Activated CD4-positive, alpha-beta memory T cell treated with anti-CD3 and anti-CD28 coated beads, Interleukin-2, amount 10 ng/mL, durations not matched to agents 7 days and 5 days (primary cell): Measurements from ENCODE around the gene ADI1. TPM values are rescaled to one million over a fixed set of nuclear protein-coding genes. Genes with fewer than 3 reads are reported as not detected.
A peak's percentile ranks its signal among the peaks of the same experiment; 100 is the strongest.
"Not testable (repeated sequence)": the region's sequence is repeated elsewhere in the genome, so short reads cannot be mapped to it uniquely, and the experiment has no call there.

Source experiments
- CTCF ChIA-PET: fragments of 350-600 bp; sonication (Branson Sonifier 250); formaldehyde crosslinking; loops from one replicate; lab custom pipeline; 2021; ENCODE audit warnings: antibody characterized with exemption, inconsistent platforms; lab: Charles Lee
- POLR2A ChIA-PET: fragments of 350-600 bp; sonication (Branson Sonifier 250); formaldehyde crosslinking; loops from one replicate; lab custom pipeline; 2021; ENCODE audit warnings: antibody characterized with exemption; lab: Charles Lee
- DNase-seq: peaks from one replicate; pipeline ENCODE4 v3.0.0-alpha.2; 2020
- H3K27ac Mint-ChIP-seq: one replicate; pipeline ENCODE4 v1.8.0; 2021; ENCODE audit warnings: mild to moderate bottlenecking, mixed read lengths
- H3K27me3 Mint-ChIP-seq: one replicate; pipeline ENCODE4 v1.8.0; 2021; ENCODE audit warnings: mixed read lengths
- H3K36me3 Mint-ChIP-seq: one replicate; pipeline ENCODE4 v1.8.0; 2021; ENCODE audit warnings: low read depth, mixed read lengths
- H3K4me1 Mint-ChIP-seq: one replicate; pipeline ENCODE4 v1.8.0; 2021; ENCODE audit warnings: mixed read lengths
- H3K4me3 Mint-ChIP-seq: one replicate; pipeline ENCODE4 v1.8.0; 2021; ENCODE audit warnings: mild to moderate bottlenecking, mixed read lengths
- H3K9me3 Mint-ChIP-seq: one replicate; pipeline ENCODE4 v1.8.0; 2021; ENCODE audit warnings: mixed read lengths
- total RNA-seq, 2 experiments: library from RNA; stranded (reverse); gene quantifications; one replicate each; pipeline ENCODE4 v1.2.3, GENCODE V29; 2021

The ADI1 gene
- total RNA-seq, 2 experiments from 2014 or later = 28.5 to 34.1 TPM

- Mint-ChIP-seq H3K36me3 (no peaks in the 10 kb centered on the region), H3K4me3 (no peak overlapping the region), H3K9me3 (no peaks in the 10 kb centered on the region), H3K27ac (no peak overlapping the region), H3K27me3 (no peaks in the 10 kb centered on the region), H3K4me1 (peaks cover 25% of the 10 kb centered on the region)
- ChIA-PET POLR2A (interaction anchor here (1.2 kb wide), 1 partner anchor 16 kb away, joined by 3 read pairs; no protein-coding TSS in a partner anchor), CTCF (no interaction called here)
- no peak for DNase-seq
These were observed 3.7 kb upstream of the ADI1 start for GRCh38 chr2:3522961-3523421.

- Mint-ChIP-seq H3K27me3 (no peaks in the 10 kb centered on the region), H3K9me3 (no peaks in the 10 kb centered on the region), H3K4me1 (peaks cover 32% of the 10 kb centered on the region), H3K27ac (peak overlapping the region; percentile 75), H3K36me3 (peaks cover 8% of the 10 kb centered on the region), H3K4me3 (peak overlapping the region; percentile 80)
- POLR2A ChIA-PET = interaction anchor here (2.4 to 4.2 kb wide), 2 partner anchors 38 to 143 kb away, joined by 10 to 63 read pairs; partner anchors contain the start of genes EIPR1 and RNASEH1
- DNase-seq = no peak
- CTCF ChIA-PET = interaction anchor here (0.8 to 1.4 kb wide), 3 partner anchors 16 to 54 kb away, joined by 3 to 4 read pairs (median 3); partner anchors contain the start of gene RPS7
These were observed 1.3 kb upstream of the ADI1 start for GRCh38 chr2:3520591-3520990.

GRCh38 chr2:3518496-3519254 is 656 bp downstream of the ADI1 start:
- H3K36me3 Mint-ChIP-seq = peaks cover 23% of the 10 kb centered on the region
- H3K27me3 Mint-ChIP-seq = no peaks in the 10 kb centered on the region
- peaks cover 41% of the 10 kb centered on the region for H3K4me1 Mint-ChIP-seq
- peak overlapping the region; percentile 84 for H3K27ac Mint-ChIP-seq
- POLR2A ChIA-PET = interaction anchor here (0.8 to 4.2 kb wide), 10 partner anchors 22 to 141 kb away, joined by 3 to 63 read pairs (median 4); partner anchors contain the start of genes EIPR1, RNASEH1 and TRAPPC12
- peak; percentile 98 for DNase-seq
- CTCF ChIA-PET = interaction anchor here (0.8 to 1.0 kb wide), 2 partner anchors 22 to 95 kb away, joined by 4 to 5 read pairs; no protein-coding TSS in a partner anchor
- no peaks in the 10 kb centered on the region for H3K9me3 Mint-ChIP-seq
- H3K4me3 Mint-ChIP-seq = peak overlapping the region; percentile 80

- DNase-seq = no peak
- Mint-ChIP-seq H3K4me1 (peaks cover 45% of the 10 kb centered on the region), H3K9me3 (no peaks in the 10 kb centered on the region), H3K27ac (peak overlapping the region; percentile 84), H3K4me3 (peak overlapping the region; percentile 80), H3K36me3 (peaks cover 29% of the 10 kb centered on the region), H3K27me3 (no peaks in the 10 kb centered on the region)
- ChIA-PET CTCF (no interaction called here), POLR2A (interaction anchor here (0.9 to 4.2 kb wide), 6 partner anchors 40 to 140 kb away, joined by 3 to 63 read pairs (median 8); partner anchors contain the start of genes EIPR1, RNASEH1 and TRAPPC12)
These were observed 1.3 kb downstream of the ADI1 start for GRCh38 chr2:3517948-3518495.

- Mint-ChIP-seq H3K9me3 (no peaks in the 10 kb centered on the region), H3K36me3 (peaks cover 41% of the 10 kb centered on the region), H3K4me1 (peaks cover 45% of the 10 kb centered on the region), H3K4me3 (no peak overlapping the region), H3K27ac (no peak overlapping the region), H3K27me3 (no peaks in the 10 kb centered on the region)
- CTCF ChIA-PET = interaction anchor here (0.7 kb wide), 1 partner anchor 14 kb away, joined by 7 read pairs; no protein-coding TSS in a partner anchor
- peak; percentile 9 for DNase-seq
- POLR2A ChIA-PET = interaction anchor here (0.6 to 4.2 kb wide), 3 partner anchors 40 to 47 kb away, joined by 3 to 63 read pairs (median 4); partner anchors contain the start of gene RNASEH1
These were observed 2.5 kb downstream of the ADI1 start for GRCh38 chr2:3516831-3517230.

GRCh38 chr2:3515438-3515837 is 3.9 kb downstream of the ADI1 start:
- Mint-ChIP-seq H3K36me3 (peaks cover 55% of the 10 kb centered on the region), H3K4me1 (peaks cover 33% of the 10 kb centered on the region)
- POLR2A ChIA-PET, H3K4me3 Mint-ChIP-seq, H3K27me3 Mint-ChIP-seq, H3K9me3 Mint-ChIP-seq, H3K27ac Mint-ChIP-seq, DNase-seq, CTCF ChIA-PET: not testable (repeated sequence)

GRCh38 chr2:3513026-3513810 is 6.1 kb downstream of the ADI1 start:
- ChIA-PET CTCF (no interaction called here), POLR2A (interaction anchor here (2.5 kb wide), 1 partner anchor 45 kb away, joined by 8 read pairs; the partner anchor contains the start of gene RNASEH1)
- Mint-ChIP-seq H3K9me3 (peaks cover 8% of the 10 kb centered on the region), H3K36me3 (peaks cover 67% of the 10 kb centered on the region), H3K27ac (no peak overlapping the region), H3K4me1 (peaks cover 23% of the 10 kb centered on the region), H3K4me3 (no peak overlapping the region), H3K27me3 (no peaks in the 10 kb centered on the region)
- no peak for DNase-seq

- Mint-ChIP-seq H3K4me1 (peaks cover 14% of the 10 kb centered on the region), H3K36me3 (peaks cover 72% of the 10 kb centered on the region), H3K9me3 (peaks cover 8% of the 10 kb centered on the region), H3K27ac (no peak overlapping the region), H3K27me3 (no peaks in the 10 kb centered on the region), H3K4me3 (no peak overlapping the region)
- peak; percentile 2 for DNase-seq
- CTCF ChIA-PET = no interaction called here
- POLR2A ChIA-PET = no interaction called here
These were observed 7.2 kb downstream of the ADI1 start for GRCh38 chr2:3512086-3512485.

- CTCF ChIA-PET = no interaction called here
- Mint-ChIP-seq H3K36me3 (peaks cover 60% of the 10 kb centered on the region), H3K9me3 (peaks cover 6% of the 10 kb centered on the region), H3K4me1 (peaks cover 5% of the 10 kb centered on the region), H3K27ac (no peak overlapping the region), H3K27me3 (no peaks in the 10 kb centered on the region), H3K4me3 (no peak overlapping the region)
- POLR2A ChIA-PET = no interaction called here
- peak; percentile 2 for DNase-seq
These were observed 13.6 kb downstream of the ADI1 start for GRCh38 chr2:3505771-3506170.

- CTCF ChIA-PET = no interaction called here
- H3K27me3 Mint-ChIP-seq = no peaks in the 10 kb centered on the region
- POLR2A ChIA-PET = no interaction called here
- H3K9me3 Mint-ChIP-seq = peaks cover 6% of the 10 kb centered on the region
- DNase-seq = no peak
- H3K4me1 Mint-ChIP-seq = peaks cover 5% of the 10 kb centered on the region
- no peak overlapping the region for H3K4me3 Mint-ChIP-seq
- no peak overlapping the region for H3K27ac Mint-ChIP-seq
- peaks cover 54% of the 10 kb centered on the region for H3K36me3 Mint-ChIP-seq
These were observed 14.6 kb downstream of the ADI1 start for GRCh38 chr2:3504741-3505140.

GRCh38 chr2:3503483-3503882 is 15.8 kb downstream of the ADI1 start:
- ChIA-PET POLR2A (no interaction called here), CTCF (no interaction called here)
- Mint-ChIP-seq H3K27me3 (no peaks in the 10 kb centered on the region), H3K36me3 (peaks cover 49% of the 10 kb centered on the region), H3K4me3 (no peak overlapping the region), H3K9me3 (peaks cover 6% of the 10 kb centered on the region), H3K27ac (no peak overlapping the region), H3K4me1 (peaks cover 5% of the 10 kb centered on the region)
- DNase-seq = no peak

GRCh38 chr2:3503046-3503445 is 16.3 kb downstream of the ADI1 start:
- no peak for DNase-seq
- Mint-ChIP-seq H3K27ac (no peak overlapping the region), H3K4me3 (no peak overlapping the region), H3K36me3 (peaks cover 49% of the 10 kb centered on the region), H3K9me3 (peaks cover 4% of the 10 kb centered on the region), H3K27me3 (no peaks in the 10 kb centered on the region), H3K4me1 (peaks cover 5% of the 10 kb centered on the region)
- POLR2A ChIA-PET = no interaction called here
- CTCF ChIA-PET = no interaction called here
